Stomach (tissue), 4 donors: ENCODE measurements around the gene PCDH20.

ENCODE experiments used
- CTCF ChIP-seq, 7 experiments: fragments of 450-650 bp in 4 of 7; fragments of 200-600 bp in 3 of 7; sonication (generic) in 3 of 7; IDR thresholded peaks; one replicate each; pipeline ENCODE4 v1.5.1; 2016 to 2019; ENCODE audit warnings: antibody characterized with exemption in 7 of 7, control low read depth in 2 of 7, mild to moderate bottlenecking in 1 of 7
- EP300 ChIP-seq: sonication (generic); formaldehyde crosslinking; IDR thresholded peaks from one replicate; pipeline ENCODE4 v1.6.1; 2017; ENCODE audit warnings: antibody characterized with exemption
- POLR2A ChIP-seq, 4 donors: fragments of 450-650 bp; IDR thresholded peaks; one replicate each; pipeline ENCODE4 v1.6.1; 2016; ENCODE audit warnings: antibody characterized with exemption in 4 of 4, control low read depth in 2 of 4, mild to moderate bottlenecking in 1 of 4, moderate library complexity in 1 of 4
- POLR2AphosphoS5 ChIP-seq, 3 donors: sonication (generic); formaldehyde crosslinking; IDR thresholded peaks; one replicate each; pipeline ENCODE4 v1.6.1; 2016; ENCODE audit warnings: antibody characterized with exemption in 3 of 3

GRCh38 chr13:61423915-61424314 is 8.3 kb upstream of the PCDH20 start:
- TF ChIP-seq CTCF (IDR thresholded peaks at IDR 0.05): no peak
- no peak for TF ChIP-seq POLR2AphosphoS5 (IDR thresholded peaks at IDR 0.05)
- TF ChIP-seq POLR2A (IDR thresholded peaks at IDR 0.05): no peak
- no peak for TF ChIP-seq EP300
